PC-9 (cell line): Measurements from ENCODE around the gene RREB1. TPM values are rescaled to one million over a fixed set of nuclear protein-coding genes. Genes with fewer than 3 reads are reported as not detected.

ENCODE experiments used
- BruUV-seq: library from RNA; stranded (reverse); fragments of 400-500 nt; replicated peaks from 2 replicates; lab custom pipeline; 2021; lab: Mats Ljungman, UMichigan
- CTCF ChIA-PET: fragments of 300-600 bp; sonication (Branson Sonifier 250); formaldehyde crosslinking; loops from one replicate; lab custom pipeline; 2022; ENCODE audit warnings: antibody characterized with exemption; lab: Charles Lee
- POLR2A ChIA-PET: fragments of 300-600 bp; sonication (Branson Sonifier 250); formaldehyde crosslinking; loops from one replicate; lab custom pipeline; 2022; ENCODE audit warnings: antibody characterized with exemption; ENCODE audit not compliant: unreplicated experiment; lab: Charles Lee
- DNase-seq, 2 experiments: peaks; one replicate each; pipeline versions ENCODE4 v3.0.0 to v3.0.0-alpha.2; 2015 to 2022; ENCODE audit warnings: mixed read lengths in 1 of 2
- H2AFZ ChIP-seq: fragments of 200-600 bp; sonication (generic); 2 replicates; pipeline ENCODE4 v1.8.1; 2017; ENCODE audit warnings: antibody characterized with exemption
- H3F3A ChIP-seq: fragments of 200-600 bp; sonication (generic); 2 replicates; pipeline ENCODE4 v1.8.1; 2017; ENCODE audit warnings: antibody characterized with exemption, mild to moderate bottlenecking, low read depth; ENCODE audit not compliant: insufficient read depth
- H3K27ac ChIP-seq: fragments of 200-600 bp; sonication (generic); 2 replicates; pipeline ENCODE4 v1.6.1; 2016; ENCODE audit warnings: mixed run types
- H3K27me3 ChIP-seq: fragments of 200-600 bp; sonication (generic); 2 replicates; pipeline ENCODE4 v1.6.1; 2016; ENCODE audit warnings: low read depth, mixed run types; ENCODE audit not compliant: insufficient read depth
- H3K36me3 ChIP-seq: fragments of 200-600 bp; sonication (generic); 2 replicates; pipeline ENCODE4 v1.6.1; 2016; ENCODE audit warnings: low read depth, mixed run types
- H3K4me1 ChIP-seq: fragments of 200-600 bp; sonication (generic); replicated peaks from 2 replicates; pipeline ENCODE4 v1.6.1; 2016; ENCODE audit warnings: mixed run types; ENCODE audit not compliant: insufficient read depth
- H3K4me2 ChIP-seq: fragments of 200-600 bp; sonication (generic); 2 replicates; pipeline ENCODE4 v1.6.1; 2017; ENCODE audit warnings: mixed run types
- H3K4me3 ChIP-seq: fragments of 200-600 bp; sonication (generic); 2 replicates; pipeline ENCODE4 v1.6.1; 2016; ENCODE audit warnings: mixed run types
- H3K79me2 ChIP-seq: fragments of 200-600 bp; sonication (generic); 2 replicates; pipeline ENCODE4 v1.6.1; 2017; ENCODE audit warnings: low read depth, mixed run types
- H3K9me2 ChIP-seq: fragments of 200-600 bp; sonication (generic); 2 replicates; pipeline ENCODE4 v1.8.1; 2017; ENCODE audit warnings: mild to moderate bottlenecking; ENCODE audit not compliant: insufficient read depth
- H3K9me3 ChIP-seq: fragments of 200-600 bp; sonication (generic); 2 replicates; pipeline ENCODE4 v1.8.1; 2016; ENCODE audit warnings: low read depth; ENCODE audit not compliant: insufficient read depth
- H4K20me1 ChIP-seq: fragments of 200-600 bp; sonication (generic); 2 replicates; pipeline ENCODE4 v1.8.1; 2017; ENCODE audit not compliant: insufficient read depth
- EZH2 ChIP-seq: fragments of 200-600 bp; sonication (generic); IDR thresholded peaks from 2 replicates; pipeline ENCODE4 v1.8.0; 2017; ENCODE audit warnings: antibody characterized with exemption, low read depth
- intact Hi-C: fragments of 100-400 bp; cut with micrococcal nuclease; formaldehyde crosslinking; loops from one replicate; pipeline ENCODE4 v1.10.0; 2022; ENCODE audit not compliant: unreplicated experiment
- total RNA-seq: library from RNA; stranded (reverse); gene quantifications from 2 replicates; pipeline ENCODE4 v1.2.3, GENCODE V29; 2021
- TF ChIP-seq, protein P1 (sequence below): fragments of 200-600 bp; sonication (generic); conservative IDR thresholded peaks from 2 replicates; pipeline ENCODE4 v1.6.1; 2017; ENCODE audit warnings: mixed run types, antibody characterized with exemption, mild to moderate bottlenecking, moderate library complexity

Gene RREB1
- total RNA-seq, 1 experiment from 2014 or later: 38.4 TPM

DNA sequence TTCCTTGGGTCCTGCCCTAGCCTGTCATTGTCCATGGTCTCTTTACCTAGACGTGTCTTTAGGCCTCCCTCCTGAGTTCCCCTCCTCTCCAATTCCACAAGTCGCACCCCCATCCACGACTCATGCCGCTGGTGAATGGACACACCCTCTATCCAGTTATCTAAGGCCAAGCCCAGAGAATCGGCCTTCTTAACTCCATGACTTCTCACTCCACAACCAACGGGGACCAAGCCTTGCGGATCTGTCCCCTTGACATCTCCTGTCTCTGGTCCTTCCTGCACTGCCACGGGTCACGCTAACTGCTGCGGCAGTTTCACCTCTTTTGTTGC, 7.0 kb upstream of the RREB1 start:
- H3K4me1 ChIP-seq: no peaks in the 10 kb centered on the region
- TF ChIP-seq, protein P1, sequence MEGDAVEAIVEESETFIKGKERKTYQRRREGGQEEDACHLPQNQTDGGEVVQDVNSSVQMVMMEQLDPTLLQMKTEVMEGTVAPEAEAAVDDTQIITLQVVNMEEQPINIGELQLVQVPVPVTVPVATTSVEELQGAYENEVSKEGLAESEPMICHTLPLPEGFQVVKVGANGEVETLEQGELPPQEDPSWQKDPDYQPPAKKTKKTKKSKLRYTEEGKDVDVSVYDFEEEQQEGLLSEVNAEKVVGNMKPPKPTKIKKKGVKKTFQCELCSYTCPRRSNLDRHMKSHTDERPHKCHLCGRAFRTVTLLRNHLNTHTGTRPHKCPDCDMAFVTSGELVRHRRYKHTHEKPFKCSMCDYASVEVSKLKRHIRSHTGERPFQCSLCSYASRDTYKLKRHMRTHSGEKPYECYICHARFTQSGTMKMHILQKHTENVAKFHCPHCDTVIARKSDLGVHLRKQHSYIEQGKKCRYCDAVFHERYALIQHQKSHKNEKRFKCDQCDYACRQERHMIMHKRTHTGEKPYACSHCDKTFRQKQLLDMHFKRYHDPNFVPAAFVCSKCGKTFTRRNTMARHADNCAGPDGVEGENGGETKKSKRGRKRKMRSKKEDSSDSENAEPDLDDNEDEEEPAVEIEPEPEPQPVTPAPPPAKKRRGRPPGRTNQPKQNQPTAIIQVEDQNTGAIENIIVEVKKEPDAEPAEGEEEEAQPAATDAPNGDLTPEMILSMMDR: no peak
- TF ChIP-seq EZH2: no peak
- CTCF ChIA-PET: no interaction called here
- BruUV-seq: no TSS peak
- H3K36me3 ChIP-seq: no peaks in the 10 kb centered on the region
- H3K9me2 ChIP-seq: no peaks in the 10 kb centered on the region
- H3K4me2 ChIP-seq: no peak overlapping the region
- no peak for DNase-seq
- intact Hi-C loops: no loop called here
- no peak overlapping the region for H3K4me3 ChIP-seq
- no peaks in the 10 kb centered on the region for H3K9me3 ChIP-seq
- H4K20me1 ChIP-seq: no peaks in the 10 kb centered on the region
- POLR2A ChIA-PET: no interaction called here
- H3K79me2 ChIP-seq: no peaks in the 10 kb centered on the region
- no peaks in the 10 kb centered on the region for H3F3A ChIP-seq
- H3K27me3 ChIP-seq: no peaks in the 10 kb centered on the region
- H3K27ac ChIP-seq: no peak overlapping the region
- no peak overlapping the region for H2AFZ ChIP-seq

DNA sequence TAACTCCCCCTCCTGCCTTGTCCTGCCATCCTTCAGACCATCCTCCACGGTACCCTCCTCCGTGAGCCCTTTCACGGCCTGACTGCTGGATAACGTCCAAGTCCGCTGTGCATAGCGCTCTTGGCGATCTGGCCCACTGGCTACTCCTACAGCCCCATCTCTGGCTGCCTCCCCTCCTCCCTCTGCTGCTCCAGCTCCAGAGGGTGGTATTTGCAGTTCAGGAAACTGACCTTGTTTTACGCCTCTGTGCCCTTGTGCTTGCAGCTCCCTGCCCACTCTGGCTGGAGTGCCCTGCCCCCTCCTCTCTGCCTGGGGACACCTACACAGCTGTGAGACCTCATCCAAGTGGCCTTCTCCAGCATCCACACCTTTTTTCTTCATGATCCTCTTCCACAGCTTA, 6.5 kb upstream of the RREB1 start:
- Histone ChIP-seq H3K9me2 (no peaks in the 10 kb centered on the region), H3K36me3 (no peaks in the 10 kb centered on the region), H3K4me2 (no peak overlapping the region), H3K27me3 (no peaks in the 10 kb centered on the region), H3K27ac (no peak overlapping the region), H3K79me2 (no peaks in the 10 kb centered on the region), H3F3A (no peaks in the 10 kb centered on the region), H3K9me3 (no peaks in the 10 kb centered on the region), H3K4me1 (no peaks in the 10 kb centered on the region), H4K20me1 (no peaks in the 10 kb centered on the region), H3K4me3 (no peak overlapping the region), H2AFZ (no peak overlapping the region)
- TF ChIP-seq, protein P1: no peak
- TF ChIP-seq EZH2: no peak
- ChIA-PET CTCF (no interaction called here), POLR2A (no interaction called here)
- BruUV-seq: no TSS peak
- no peak for DNase-seq
- intact Hi-C loops: no loop called here

DNA sequence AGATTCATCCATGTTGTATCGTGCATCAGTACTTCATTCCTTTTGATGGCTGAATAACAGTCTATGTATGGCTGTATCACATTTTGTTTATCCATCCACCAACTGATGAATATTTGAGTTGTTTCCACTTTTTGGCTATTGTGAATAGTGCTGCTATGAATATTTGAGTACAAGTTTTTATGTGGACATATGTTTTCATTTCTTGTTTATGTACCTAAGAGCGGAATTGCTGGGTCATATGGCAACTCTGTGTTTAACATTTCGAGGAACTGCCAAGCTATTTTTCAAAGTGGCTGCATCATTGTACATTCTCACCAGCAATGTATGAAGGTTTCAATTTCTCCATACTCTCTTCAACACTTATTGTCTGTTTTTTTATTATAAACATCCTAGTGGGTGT, 3.0 kb upstream of the RREB1 start:
- CTCF ChIA-PET: no interaction called here
- no peak for DNase-seq
- Histone ChIP-seq H3K4me2 (no peak overlapping the region), H3K4me3 (no peak overlapping the region), H2AFZ (no peak overlapping the region), H4K20me1 (no peaks in the 10 kb centered on the region), H3K27me3 (no peaks in the 10 kb centered on the region), H3F3A (peaks cover 3% of the 10 kb centered on the region; the same call in 1 of the 2 replicates), H3K79me2 (peaks cover 14% of the 10 kb centered on the region), H3K27ac (no peak overlapping the region), H3K9me3 (no peaks in the 10 kb centered on the region), H3K4me1 (no peaks in the 10 kb centered on the region), H3K36me3 (no peaks in the 10 kb centered on the region), H3K9me2 (no peaks in the 10 kb centered on the region)
- intact Hi-C loops: loop anchor here (5.0 kb wide), 2 partner anchors 113 to 382 kb away; no protein-coding TSS in a partner anchor
- POLR2A ChIA-PET: no interaction called here
- no peak for TF ChIP-seq EZH2
- TF ChIP-seq, protein P1: no peak
- BruUV-seq: no TSS peak
